Breast epithelium (tissue), 4 donors: ENCODE data around the gene PLPP3. TPM values are rescaled to one million over a fixed set of nuclear protein-coding genes. Genes with fewer than 3 reads are reported as not detected.
A peak's percentile ranks its signal among the peaks of the same experiment; 100 is the strongest.

Experiments
- DNase-seq, 2 donors: peaks; one replicate each; pipeline ENCODE4 v3.0.0-alpha.2; 2019; ENCODE audit warnings: low spot score in 2 of 2
- H3K27ac ChIP-seq, 2 donors: fragments of 200-600 bp; sonication (generic) in 1 of 2; one replicate each; pipeline ENCODE4 v1.5.1; 2016 to 2019; ENCODE audit warnings: mild to moderate bottlenecking in 1 of 2
- H3K27me3 ChIP-seq, 2 donors: fragments of 200-600 bp; sonication (generic) in 1 of 2; one replicate each; pipeline versions ENCODE4 v1.5.1 to v1.6.0; 2017 to 2019; ENCODE audit warnings: control low read depth in 1 of 2, mild to moderate bottlenecking in 1 of 2
- H3K36me3 ChIP-seq: fragments of 200-600 bp; one replicate; pipeline ENCODE4 v1.5.1; 2019
- H3K4me1 ChIP-seq, 2 donors: fragments of 200-600 bp; sonication (generic); one replicate each; pipeline ENCODE4 v1.5.1; 2016 to 2019; ENCODE audit warnings: control low read depth in 1 of 2
- H3K4me3 ChIP-seq, 3 donors: fragments of 200-600 bp; sonication (generic); 1 replicate in 2 of 3; 2 replicates in 1 of 3; pipeline ENCODE4 v1.5.1; 2016 to 2019; ENCODE audit warnings: mild to moderate bottlenecking in 3 of 3, moderate library complexity in 2 of 3
- H3K9me3 ChIP-seq, 2 donors: fragments of 200-600 bp; sonication (generic) in 1 of 2; one replicate each; pipeline ENCODE4 v1.5.1; 2016 to 2019; ENCODE audit warnings: control low read depth in 1 of 2
- POLR2A ChIP-seq: fragments of 450-650 bp; IDR thresholded peaks from one replicate; pipeline ENCODE4 v1.6.1; 2016; ENCODE audit warnings: antibody characterized with exemption, mild to moderate bottlenecking, moderate library complexity
- POLR2AphosphoS5 ChIP-seq, 3 donors: sonication (generic); formaldehyde crosslinking; IDR thresholded peaks; one replicate each; pipeline ENCODE4 v1.6.1; 2017; ENCODE audit warnings: antibody characterized with exemption in 3 of 3
- intact Hi-C: fragments of 100-400 bp; cut with DNase I; formaldehyde crosslinking; loops from one replicate; pipeline ENCODE4 v1.15.1; 2023; ENCODE audit warnings: low total_unique reads
- total RNA-seq, 3 donors: library from RNA; depleted of rRNA; stranded (reverse); fragments of >200 nt; gene quantifications; one replicate each; pipeline ENCODE4 v1.1.0, GENCODE V29; 2016
- TF ChIP-seq, protein P1 (sequence below), 3 donors: fragments of 450-650 bp; IDR thresholded peaks; one replicate each; pipeline ENCODE4 v1.5.1; 2016 to 2017; ENCODE audit warnings: antibody characterized with exemption in 3 of 3, mild to moderate bottlenecking in 3 of 3, moderate library complexity in 3 of 3

The PLPP3 gene
- total RNA-seq, 3 donors from 2014 or later, result 122 to 275 (median 127) TPM

DNA sequence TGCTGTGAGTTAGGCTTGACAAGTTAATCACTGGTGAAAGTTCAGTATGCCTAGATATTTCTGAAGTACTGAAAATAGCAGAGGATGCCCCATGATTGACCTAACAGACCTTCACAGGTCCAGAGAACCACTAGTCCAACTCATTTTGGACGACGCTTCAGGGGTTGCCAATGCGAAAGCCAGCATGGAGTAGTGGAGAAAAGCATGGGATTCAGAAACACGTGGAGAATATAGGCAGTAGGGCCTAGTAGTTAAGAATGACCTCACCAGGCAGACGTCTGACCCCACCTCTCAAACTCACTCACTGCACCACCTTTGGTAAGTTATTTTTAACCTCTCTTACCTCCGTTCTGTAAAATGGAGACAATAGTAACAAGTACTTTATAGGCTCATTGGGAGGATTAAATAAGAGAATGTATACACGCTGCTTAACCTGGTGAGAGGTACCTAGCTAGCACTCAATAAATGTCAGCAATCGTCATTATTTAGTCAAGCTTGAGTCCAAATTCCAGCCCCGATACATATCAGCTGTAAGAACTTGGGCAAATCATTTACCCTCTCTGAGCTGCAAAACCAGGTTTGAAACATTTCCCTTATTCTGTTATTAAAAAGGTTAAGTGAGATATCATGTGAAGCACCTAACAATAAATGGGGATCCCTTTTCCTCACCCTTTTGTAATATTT, 13.2 kb downstream of the PLPP3 start:
- Histone ChIP-seq H3K4me1 (peaks cover 0 to 3% of the 10 kb centered on the region in 2 donors), H3K27me3 (no peaks in the 10 kb centered on the region), H3K9me3 (no peaks in the 10 kb centered on the region), H3K36me3 (no peaks in the 10 kb centered on the region), H3K27ac (no peak overlapping the region), H3K4me3 (no peak overlapping the region)
- intact Hi-C loops, result no loop called here
- TF ChIP-seq, protein P1, sequence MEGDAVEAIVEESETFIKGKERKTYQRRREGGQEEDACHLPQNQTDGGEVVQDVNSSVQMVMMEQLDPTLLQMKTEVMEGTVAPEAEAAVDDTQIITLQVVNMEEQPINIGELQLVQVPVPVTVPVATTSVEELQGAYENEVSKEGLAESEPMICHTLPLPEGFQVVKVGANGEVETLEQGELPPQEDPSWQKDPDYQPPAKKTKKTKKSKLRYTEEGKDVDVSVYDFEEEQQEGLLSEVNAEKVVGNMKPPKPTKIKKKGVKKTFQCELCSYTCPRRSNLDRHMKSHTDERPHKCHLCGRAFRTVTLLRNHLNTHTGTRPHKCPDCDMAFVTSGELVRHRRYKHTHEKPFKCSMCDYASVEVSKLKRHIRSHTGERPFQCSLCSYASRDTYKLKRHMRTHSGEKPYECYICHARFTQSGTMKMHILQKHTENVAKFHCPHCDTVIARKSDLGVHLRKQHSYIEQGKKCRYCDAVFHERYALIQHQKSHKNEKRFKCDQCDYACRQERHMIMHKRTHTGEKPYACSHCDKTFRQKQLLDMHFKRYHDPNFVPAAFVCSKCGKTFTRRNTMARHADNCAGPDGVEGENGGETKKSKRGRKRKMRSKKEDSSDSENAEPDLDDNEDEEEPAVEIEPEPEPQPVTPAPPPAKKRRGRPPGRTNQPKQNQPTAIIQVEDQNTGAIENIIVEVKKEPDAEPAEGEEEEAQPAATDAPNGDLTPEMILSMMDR (IDR thresholded peaks at IDR 0.05), result no peak
- TF ChIP-seq POLR2AphosphoS5 (IDR thresholded peaks at IDR 0.05), result no peak
- TF ChIP-seq POLR2A, result no peak
- DNase-seq, result no peak

DNA sequence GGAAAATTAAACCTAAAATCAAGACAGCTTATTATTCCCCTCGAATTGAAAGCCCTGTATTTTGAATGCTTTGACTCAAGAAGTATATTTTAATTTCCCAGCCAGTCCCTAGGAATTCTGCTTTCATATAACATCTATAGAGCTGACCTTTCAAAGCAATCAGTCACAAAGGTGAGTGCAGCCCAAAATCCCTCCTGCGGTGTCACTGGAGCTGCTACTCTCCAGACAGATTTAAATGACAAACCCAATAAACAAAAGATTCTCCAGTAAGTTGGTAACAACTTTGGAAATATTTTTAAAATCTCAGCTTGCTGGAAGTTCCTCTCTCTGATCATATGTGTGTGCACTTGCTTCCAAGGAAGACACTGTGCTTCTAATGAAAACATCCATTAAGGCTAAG, 14.7 kb downstream of the PLPP3 start:
- Histone ChIP-seq H3K27me3 (no peaks in the 10 kb centered on the region), H3K4me1 (no peaks in the 10 kb centered on the region), H3K36me3 (no peaks in the 10 kb centered on the region), H3K27ac (peak overlapping the region in 1 of 2 donors; percentile 20), H3K4me3 (no peak overlapping the region), H3K9me3 (no peaks in the 10 kb centered on the region)
- intact Hi-C loops, result no loop called here
- TF ChIP-seq POLR2A (no peak), POLR2AphosphoS5 (IDR thresholded peaks at IDR 0.05) (no peak)
- TF ChIP-seq, protein P1 (IDR thresholded peaks at IDR 0.05), result no peak
- no peak for DNase-seq

DNA sequence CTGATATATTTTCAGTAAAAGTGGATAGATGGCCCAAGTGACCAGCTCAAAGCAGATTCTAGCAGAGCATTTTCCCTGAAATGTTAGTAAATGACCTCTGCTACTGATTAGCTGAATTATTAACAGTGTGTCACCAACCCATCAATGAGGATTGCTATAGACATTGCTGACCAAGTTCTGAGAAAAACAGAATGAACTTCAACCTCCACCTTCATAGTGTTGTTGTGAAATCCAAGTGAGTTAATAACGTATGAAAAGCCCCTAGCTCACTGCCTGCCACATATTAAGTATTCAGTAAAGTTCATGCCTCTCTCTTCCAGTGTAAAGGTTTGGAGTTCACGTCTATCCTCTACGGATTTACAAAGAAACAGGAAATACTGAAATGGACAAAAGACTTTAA, 15.8 kb downstream of the PLPP3 start:
- TF ChIP-seq POLR2A (no peak), POLR2AphosphoS5 (IDR thresholded peaks at IDR 0.05) (no peak)
- TF ChIP-seq, protein P1 (IDR thresholded peaks at IDR 0.05), result no peak
- Histone ChIP-seq H3K27me3 (no peaks in the 10 kb centered on the region), H3K9me3 (no peaks in the 10 kb centered on the region), H3K36me3 (no peaks in the 10 kb centered on the region), H3K27ac (no peak overlapping the region), H3K4me1 (no peaks in the 10 kb centered on the region), H3K4me3 (no peak overlapping the region)
- intact Hi-C loops, result no loop called here
- DNase-seq, result no peak

DNA sequence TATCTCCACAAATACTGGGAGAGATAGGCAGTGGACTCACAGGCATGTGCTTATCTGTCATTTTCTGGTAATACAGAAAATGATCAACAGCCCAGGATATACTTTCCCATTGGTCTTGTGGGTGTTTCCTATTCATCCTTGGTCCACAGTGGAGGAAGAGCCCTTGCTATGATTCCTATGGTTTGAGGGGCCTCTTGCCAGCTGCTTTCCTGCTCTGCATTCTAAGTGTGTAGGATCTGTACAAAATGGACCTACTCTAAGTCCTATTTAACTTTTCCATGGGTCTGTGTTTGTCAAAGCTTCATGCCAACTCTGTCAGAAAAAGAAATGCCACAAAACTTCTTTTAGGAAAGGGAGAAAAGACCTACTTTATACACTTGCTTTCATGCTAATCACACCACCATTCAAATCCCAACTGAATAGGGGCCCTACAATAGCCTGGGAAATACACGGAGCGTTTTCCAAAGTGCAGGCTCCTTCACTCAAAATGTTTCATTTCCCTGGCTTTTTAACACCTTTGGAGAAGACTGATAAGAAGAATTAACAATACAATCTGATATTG, 16.4 kb downstream of the PLPP3 start:
- no peaks in the 10 kb centered on the region for H3K4me1 ChIP-seq
- intact Hi-C loops, result no loop called here

More for the DNA sequence above, 16.4 kb downstream of the PLPP3 start:
- Histone ChIP-seq H3K9me3 (no peaks in the 10 kb centered on the region), H3K27me3 (no peaks in the 10 kb centered on the region), H3K36me3 (no peaks in the 10 kb centered on the region), H3K27ac (no peak overlapping the region), H3K4me3 (no peak overlapping the region)
- TF ChIP-seq POLR2AphosphoS5 (IDR thresholded peaks at IDR 0.05) (no peak), POLR2A (no peak)
- TF ChIP-seq, protein P1 (IDR thresholded peaks at IDR 0.05), result no peak
- DNase-seq, result no peak
